WTC11 (cell line): ENCODE results near the gene ANKIB1. TPM values are rescaled to one million over a fixed set of nuclear protein-coding genes. Genes with fewer than 3 reads are reported as not detected.

Source experiments
- ATAC-seq: fragments of 200-7000 bp; cut with Tn5 transposase; 2 replicates; pipeline ENCODE4 v1.10.0; 2021; ENCODE audit warnings: mild to moderate bottlenecking, moderate library complexity
- CTCF ChIA-PET: fragments of 300-600 bp; sonication (Branson Sonifier 250); formaldehyde crosslinking; loops from one replicate; lab custom pipeline; 2021; ENCODE audit warnings: antibody characterized with exemption; lab: Charles Lee
- POLR2A ChIA-PET: fragments of 350-600 bp; sonication (Branson Sonifier 250); formaldehyde crosslinking; loops from one replicate; lab custom pipeline; 2021; ENCODE audit warnings: antibody characterized with exemption; lab: Charles Lee
- DNase-seq: peaks from one replicate; pipeline ENCODE4 v3.0.0; 2021; ENCODE audit warnings: low spot score
- H3K27ac Mint-ChIP-seq: 2 replicates; pipeline ENCODE4 v1.8.0; 2021; ENCODE audit warnings: mixed read lengths
- H3K27me3 Mint-ChIP-seq: 2 replicates; pipeline ENCODE4 v1.8.0; 2021; ENCODE audit warnings: low read depth, mild to moderate bottlenecking, moderate library complexity, mixed read lengths
- H3K36me3 Mint-ChIP-seq: 2 replicates; pipeline ENCODE4 v1.8.0; 2021; ENCODE audit warnings: mixed read lengths
- H3K4me1 Mint-ChIP-seq: 2 replicates; pipeline ENCODE4 v1.8.0; 2022; ENCODE audit warnings: mixed read lengths
- H3K4me3 Mint-ChIP-seq: 2 replicates; pipeline ENCODE4 v1.8.0; 2021; ENCODE audit warnings: mild to moderate bottlenecking, moderate library complexity, mixed read lengths
- H3K9me3 Mint-ChIP-seq: 2 replicates; pipeline ENCODE4 v1.8.0; 2021; ENCODE audit warnings: mixed read lengths
- ATF2 ChIP-seq: sonication (generic); formaldehyde crosslinking; IDR thresholded peaks from 2 replicates; pipeline ENCODE4 v1.8.1; 2022; ENCODE audit warnings: low read depth, missing genetic modification reagents, borderline replicate concordance
- E2F1 ChIP-seq: sonication (generic); formaldehyde crosslinking; IDR thresholded peaks from 2 replicates; pipeline ENCODE4 v1.8.0; 2022; ENCODE audit warnings: mild to moderate bottlenecking, missing genetic modification reagents
- FOXK1 ChIP-seq: sonication (generic); formaldehyde crosslinking; IDR thresholded peaks from 2 replicates; pipeline ENCODE4 v1.8.0; 2022; ENCODE audit warnings: mild to moderate bottlenecking, moderate library complexity, missing genetic modification reagents
- HMGA2 ChIP-seq: fragments of 250-450 bp; sonication (Bioruptor Pico); IDR thresholded peaks from 2 replicates; pipeline ENCODE4 v1.4.0; 2021; ENCODE audit warnings: mild to moderate bottlenecking, moderate library complexity
- JUN ChIP-seq: sonication (generic); formaldehyde crosslinking; IDR thresholded peaks from 2 replicates; pipeline ENCODE4 v1.8.0; 2023; ENCODE audit warnings: mild to moderate bottlenecking, missing genetic modification reagents
- MLX ChIP-seq: sonication (generic); formaldehyde crosslinking; IDR thresholded peaks from 2 replicates; pipeline ENCODE4 v1.8.1; 2023; ENCODE audit warnings: mild to moderate bottlenecking, missing genetic modification reagents, moderate library complexity
- MYBL2 ChIP-seq: sonication (generic); formaldehyde crosslinking; IDR thresholded peaks from 2 replicates; pipeline ENCODE4 v1.8.1; 2023; ENCODE audit warnings: mild to moderate bottlenecking, moderate library complexity, missing genetic modification reagents
- NR2C2 ChIP-seq: sonication (generic); formaldehyde crosslinking; IDR thresholded peaks from 2 replicates; pipeline ENCODE4 v1.8.0; 2022; ENCODE audit warnings: mild to moderate bottlenecking, missing genetic modification reagents
- RORB ChIP-seq: fragments of 250-450 bp; sonication (Bioruptor Pico); IDR thresholded peaks from 2 replicates; pipeline ENCODE4 v1.9.0; 2021; ENCODE audit warnings: mild to moderate bottlenecking
- TEAD1 ChIP-seq: sonication (generic); formaldehyde crosslinking; IDR thresholded peaks from 2 replicates; pipeline ENCODE4 v1.8.0; 2022; ENCODE audit warnings: mild to moderate bottlenecking, missing genetic modification reagents
- TP53 ChIP-seq: sonication (generic); formaldehyde crosslinking; IDR thresholded peaks from 2 replicates; pipeline ENCODE4 v1.8.1; 2023; ENCODE audit warnings: mild to moderate bottlenecking, missing genetic modification reagents
- ZNF219 ChIP-seq: sonication (generic); formaldehyde crosslinking; IDR thresholded peaks from 2 replicates; pipeline ENCODE4 v1.8.0; 2023; ENCODE audit warnings: missing genetic modification reagents, mild to moderate bottlenecking, borderline replicate concordance
- ZNF671 ChIP-seq: fragments of 250-450 bp; sonication (Bioruptor Pico); IDR thresholded peaks from 2 replicates; pipeline ENCODE4 v1.8.0; 2021; ENCODE audit warnings: mild to moderate bottlenecking
- ZSCAN18 ChIP-seq: fragments of 250-450 bp; sonication (Bioruptor Pico); IDR thresholded peaks from 2 replicates; pipeline ENCODE4 v2.1.2; 2022; ENCODE audit warnings: mild to moderate bottlenecking, moderate library complexity
- total RNA-seq: library from RNA; stranded (reverse); gene quantifications from 3 replicates; pipeline ENCODE4 v1.2.3, GENCODE V29; 2021
- TF ChIP-seq, protein P1 (sequence below): sonication (generic); formaldehyde crosslinking; IDR thresholded peaks from 2 replicates; pipeline ENCODE4 v1.8.1; 2022; ENCODE audit warnings: missing genetic modification reagents, borderline replicate concordance
- TF ChIP-seq, protein P2 (sequence below): sonication (generic); formaldehyde crosslinking; IDR thresholded peaks from 2 replicates; pipeline ENCODE4 v1.8.1; 2022; ENCODE audit warnings: mild to moderate bottlenecking, moderate library complexity, missing genetic modification reagents
- TF ChIP-seq, protein P3 (sequence below): sonication (generic); formaldehyde crosslinking; IDR thresholded peaks from 2 replicates; pipeline ENCODE4 v1.8.1; 2023; ENCODE audit warnings: mild to moderate bottlenecking, missing genetic modification reagents
- TF ChIP-seq, protein P4 (sequence below): sonication (generic); formaldehyde crosslinking; IDR thresholded peaks from 2 replicates; pipeline ENCODE4 v1.8.1; 2023; ENCODE audit warnings: mild to moderate bottlenecking, moderate library complexity, missing genetic modification reagents

The ANKIB1 gene
- total RNA-seq, 1 experiment from 2014 or later: 38.5 TPM

- TF ChIP-seq, protein P1, sequence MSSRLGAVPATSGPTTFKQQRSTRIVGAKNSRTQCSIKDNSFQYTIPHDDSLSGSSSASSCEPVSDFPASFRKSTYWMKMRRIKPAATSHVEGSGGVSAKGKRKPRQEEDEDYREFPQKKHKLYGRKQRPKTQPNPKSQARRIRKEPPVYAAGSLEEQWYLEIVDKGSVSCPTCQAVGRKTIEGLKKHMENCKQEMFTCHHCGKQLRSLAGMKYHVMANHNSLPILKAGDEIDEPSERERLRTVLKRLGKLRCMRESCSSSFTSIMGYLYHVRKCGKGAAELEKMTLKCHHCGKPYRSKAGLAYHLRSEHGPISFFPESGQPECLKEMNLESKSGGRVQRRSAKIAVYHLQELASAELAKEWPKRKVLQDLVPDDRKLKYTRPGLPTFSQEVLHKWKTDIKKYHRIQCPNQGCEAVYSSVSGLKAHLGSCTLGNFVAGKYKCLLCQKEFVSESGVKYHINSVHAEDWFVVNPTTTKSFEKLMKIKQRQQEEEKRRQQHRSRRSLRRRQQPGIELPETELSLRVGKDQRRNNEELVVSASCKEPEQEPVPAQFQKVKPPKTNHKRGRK (CRISPR knock-in tag): no peak
- TF ChIP-seq NR2C2 (no peak), ZNF219 (CRISPR knock-in tag) (no peak), JUN (CRISPR knock-in tag) (no peak), ATF2 (no peak)
- TF ChIP-seq, protein P2, sequence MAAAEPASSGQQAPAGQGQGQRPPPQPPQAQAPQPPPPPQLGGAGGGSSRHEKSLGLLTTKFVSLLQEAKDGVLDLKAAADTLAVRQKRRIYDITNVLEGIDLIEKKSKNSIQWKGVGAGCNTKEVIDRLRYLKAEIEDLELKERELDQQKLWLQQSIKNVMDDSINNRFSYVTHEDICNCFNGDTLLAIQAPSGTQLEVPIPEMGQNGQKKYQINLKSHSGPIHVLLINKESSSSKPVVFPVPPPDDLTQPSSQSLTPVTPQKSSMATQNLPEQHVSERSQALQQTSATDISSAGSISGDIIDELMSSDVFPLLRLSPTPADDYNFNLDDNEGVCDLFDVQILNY (CRISPR knock-in tag): no peak
- TF ChIP-seq, protein P3, sequence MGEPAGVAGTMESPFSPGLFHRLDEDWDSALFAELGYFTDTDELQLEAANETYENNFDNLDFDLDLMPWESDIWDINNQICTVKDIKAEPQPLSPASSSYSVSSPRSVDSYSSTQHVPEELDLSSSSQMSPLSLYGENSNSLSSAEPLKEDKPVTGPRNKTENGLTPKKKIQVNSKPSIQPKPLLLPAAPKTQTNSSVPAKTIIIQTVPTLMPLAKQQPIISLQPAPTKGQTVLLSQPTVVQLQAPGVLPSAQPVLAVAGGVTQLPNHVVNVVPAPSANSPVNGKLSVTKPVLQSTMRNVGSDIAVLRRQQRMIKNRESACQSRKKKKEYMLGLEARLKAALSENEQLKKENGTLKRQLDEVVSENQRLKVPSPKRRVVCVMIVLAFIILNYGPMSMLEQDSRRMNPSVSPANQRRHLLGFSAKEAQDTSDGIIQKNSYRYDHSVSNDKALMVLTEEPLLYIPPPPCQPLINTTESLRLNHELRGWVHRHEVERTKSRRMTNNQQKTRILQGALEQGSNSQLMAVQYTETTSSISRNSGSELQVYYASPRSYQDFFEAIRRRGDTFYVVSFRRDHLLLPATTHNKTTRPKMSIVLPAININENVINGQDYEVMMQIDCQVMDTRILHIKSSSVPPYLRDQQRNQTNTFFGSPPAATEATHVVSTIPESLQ (CRISPR knock-in tag): no peak
Measured at GRCh38 chr7:92306153-92306552, 60.4 kb downstream of the ANKIB1 start (continued).

DNA sequence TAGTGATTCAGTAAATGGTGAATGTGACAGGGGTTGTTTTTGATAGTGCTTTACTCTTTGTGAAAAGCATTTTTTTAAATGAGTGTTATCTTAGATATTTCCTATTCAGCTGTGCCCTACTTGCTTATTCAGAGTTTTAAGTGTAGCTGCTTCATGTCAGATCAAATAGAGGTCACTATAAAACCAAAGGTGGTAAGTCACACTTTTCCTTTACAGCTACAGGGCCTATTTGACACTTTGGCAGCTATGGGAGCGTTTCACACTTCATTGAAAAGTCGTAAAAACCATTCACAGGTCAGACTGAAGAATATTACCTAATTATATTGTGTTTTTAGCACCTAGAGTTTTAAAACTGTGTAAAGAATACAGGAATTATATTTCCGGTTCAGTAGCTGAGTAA lies 67.3 kb downstream of the ANKIB1 start:
- Mint-ChIP-seq H3K27ac (no peak overlapping the region), H3K27me3 (no peaks in the 10 kb centered on the region), H3K36me3 (no peaks in the 10 kb centered on the region), H3K9me3 (no peaks in the 10 kb centered on the region), H3K4me1 (no peaks in the 10 kb centered on the region), H3K4me3 (no peak overlapping the region)
- DNase-seq (no peak), ATAC-seq (no peak)
- TF ChIP-seq RORB (CRISPR knock-in tag): no peak
- TF ChIP-seq ZNF671: no peak
- TF ChIP-seq TP53 (CRISPR knock-in tag): no peak
- no peak for TF ChIP-seq MYBL2 (CRISPR knock-in tag)
- no peak for TF ChIP-seq E2F1 (CRISPR knock-in tag)
- TF ChIP-seq FOXK1 (CRISPR knock-in tag): no peak
- no peak for TF ChIP-seq MLX (CRISPR knock-in tag)
- TF ChIP-seq TEAD1 (CRISPR knock-in tag): no peak
- TF ChIP-seq, protein P4, sequence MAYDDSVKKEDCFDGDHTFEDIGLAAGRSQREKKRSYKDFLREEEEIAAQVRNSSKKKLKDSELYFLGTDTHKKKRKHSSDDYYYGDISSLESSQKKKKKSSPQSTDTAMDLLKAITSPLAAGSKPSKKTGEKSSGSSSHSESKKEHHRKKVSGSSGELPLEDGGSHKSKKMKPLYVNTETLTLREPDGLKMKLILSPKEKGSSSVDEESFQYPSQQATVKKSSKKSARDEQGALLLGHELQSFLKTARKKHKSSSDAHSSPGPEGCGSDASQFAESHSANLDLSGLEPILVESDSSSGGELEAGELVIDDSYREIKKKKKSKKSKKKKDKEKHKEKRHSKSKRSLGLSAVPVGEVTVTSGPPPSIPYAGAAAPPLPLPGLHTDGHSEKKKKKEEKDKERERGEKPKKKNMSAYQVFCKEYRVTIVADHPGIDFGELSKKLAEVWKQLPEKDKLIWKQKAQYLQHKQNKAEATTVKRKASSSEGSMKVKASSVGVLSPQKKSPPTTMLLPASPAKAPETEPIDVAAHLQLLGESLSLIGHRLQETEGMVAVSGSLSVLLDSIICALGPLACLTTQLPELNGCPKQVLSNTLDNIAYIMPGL: no peak
- TF ChIP-seq HMGA2: no peak
- no peak for TF ChIP-seq ZSCAN18
- ChIA-PET CTCF (interaction anchor here (1.0 kb wide), 1 partner anchor 111 kb away, joined by 3 read pairs; no protein-coding TSS in a partner anchor), POLR2A (no interaction called here)
